Measurements from ENCODE around the gene LGR6. TPM values are rescaled to one million over a fixed set of nuclear protein-coding genes. Genes with fewer than 3 reads are reported as not detected.

Gene LGR6
- total and polyA plus RNA-seq, 2 experiments from 2014 or later = 0.80 to 1.5 TPM

GRCh38 chr1:202202500-202203168 lies 9.0 kb downstream of the LGR6 start:
- no peaks in the 10 kb centered on the region for H3K4me1 ChIP-seq (ENCODE audit: insufficient read depth)
- no peaks in the 10 kb centered on the region for H3K9me3 ChIP-seq (ENCODE audit: low read depth)
- no peaks in the 10 kb centered on the region for H4K20me1 ChIP-seq (ENCODE audit: insufficient read depth, poor library complexity, severe bottlenecking)
- no peak overlapping the region for H3K4me2 ChIP-seq
- H3K27me3 ChIP-seq = no peaks in the 10 kb centered on the region
- H3K4me3 ChIP-seq = no peak overlapping the region
- H2AFZ ChIP-seq = no peak overlapping the region
- 94% methylated on average over 7 of the region's 7 CpGs for WGBS (ENCODE audit: low lambda C conversion rate, missing lambda C conversion rate)
- no peaks in the 10 kb centered on the region for H3K79me2 ChIP-seq
- no peaks in the 10 kb centered on the region for H3K9me2 ChIP-seq (replicated peaks; ENCODE audit: insufficient read depth)
- TF ChIP-seq CTCF (IDR thresholded peaks at IDR 0.05; ENCODE audit: poor library complexity) = no peak
- TF ChIP-seq EZH2 (IDR thresholded peaks at IDR 0.05; ENCODE audit: borderline replicate concordance) = no peak
- TF ChIP-seq EZH2phosphoT487 (IDR thresholded peaks at IDR 0.05; ENCODE audit: low read depth, severe bottlenecking, unreplicated experiment) = no peak
- no peak overlapping the region for H3K27ac ChIP-seq
- H3K36me3 ChIP-seq (replicated peaks; ENCODE audit: insufficient read depth, low read depth) = no peaks in the 10 kb centered on the region
- no peak for DNase-seq (ENCODE audit: low spot score)

- no peaks in the 10 kb centered on the region for H3K9me3 ChIP-seq (ENCODE audit: low read depth)
- H4K20me1 ChIP-seq (ENCODE audit: insufficient read depth, poor library complexity, severe bottlenecking) = no peaks in the 10 kb centered on the region
- H3K36me3 ChIP-seq (replicated peaks; ENCODE audit: insufficient read depth, low read depth) = no peaks in the 10 kb centered on the region
- TF ChIP-seq CTCF (IDR thresholded peaks at IDR 0.05; ENCODE audit: poor library complexity) (no peak), EZH2phosphoT487 (IDR thresholded peaks at IDR 0.05; ENCODE audit: low read depth, severe bottlenecking, unreplicated experiment) (no peak), EZH2 (IDR thresholded peaks at IDR 0.05; ENCODE audit: borderline replicate concordance) (no peak)
- no peaks in the 10 kb centered on the region for H3K27me3 ChIP-seq
- WGBS (ENCODE audit: low lambda C conversion rate, missing lambda C conversion rate) = 91% methylated on average over 13 of the region's 13 CpGs
- no peak overlapping the region for H3K4me2 ChIP-seq
- H3K79me2 ChIP-seq = no peaks in the 10 kb centered on the region
- H3K4me3 ChIP-seq = no peak overlapping the region
- no peaks in the 10 kb centered on the region for H3K9me2 ChIP-seq (replicated peaks; ENCODE audit: insufficient read depth)
- H3K27ac ChIP-seq = no peak overlapping the region
- no peak for DNase-seq (ENCODE audit: low spot score)
- H3K4me1 ChIP-seq (ENCODE audit: insufficient read depth) = no peaks in the 10 kb centered on the region
- no peak overlapping the region for H2AFZ ChIP-seq
Observed at GRCh38 chr1:202203238-202204039, 9.8 kb downstream of the LGR6 start.

GRCh38 chr1:202204065-202204464 lies 10.5 kb downstream of the LGR6 start:
- no peaks in the 10 kb centered on the region for H4K20me1 ChIP-seq (ENCODE audit: insufficient read depth, poor library complexity, severe bottlenecking)
- H3K9me3 ChIP-seq (ENCODE audit: low read depth) = no peaks in the 10 kb centered on the region
- H2AFZ ChIP-seq = no peak overlapping the region
- H3K4me3 ChIP-seq = no peak overlapping the region
- no peak overlapping the region for H3K4me2 ChIP-seq
- H3K27ac ChIP-seq = no peak overlapping the region
- H3K9me2 ChIP-seq (replicated peaks; ENCODE audit: insufficient read depth) = no peaks in the 10 kb centered on the region
- DNase-seq (ENCODE audit: low spot score) = no peak
- no peaks in the 10 kb centered on the region for H3K36me3 ChIP-seq (replicated peaks; ENCODE audit: insufficient read depth, low read depth)
- H3K4me1 ChIP-seq (ENCODE audit: insufficient read depth) = no peaks in the 10 kb centered on the region
- 25% methylated on average over 1 of the region's 1 CpG for WGBS (ENCODE audit: low lambda C conversion rate, missing lambda C conversion rate)
- TF ChIP-seq EZH2 (IDR thresholded peaks at IDR 0.05; ENCODE audit: borderline replicate concordance) (no peak), EZH2phosphoT487 (IDR thresholded peaks at IDR 0.05; ENCODE audit: low read depth, severe bottlenecking, unreplicated experiment) (no peak), CTCF (IDR thresholded peaks at IDR 0.05; ENCODE audit: poor library complexity) (no peak)
- no peaks in the 10 kb centered on the region for H3K79me2 ChIP-seq
- H3K27me3 ChIP-seq = no peaks in the 10 kb centered on the region

Measured in hepatocyte (in vitro differentiated cells).